Mesendoderm (in vitro differentiated cells): ENCODE results near the gene NUPR2. TPM values are rescaled to one million over a fixed set of nuclear protein-coding genes. Genes with fewer than 3 reads are reported as not detected.
"Not testable (repeated sequence)": the region's sequence is repeated elsewhere in the genome, so short reads cannot be mapped to it uniquely, and the experiment has no call there.

Experiments used
- DNase-seq: peaks from one replicate; pipeline ENCODE4 v3.0.0; 2013
- H2AK5ac ChIP-seq: 2 replicates; pipeline ENCODE4 v1.6.1; 2013; ENCODE audit warnings: low read length, inconsistent platforms
- H2BK120ac ChIP-seq: 2 replicates; pipeline ENCODE4 v1.6.1; 2013; ENCODE audit warnings: low read depth, mild to moderate bottlenecking, low read length, moderate library complexity, mixed read lengths
- H2BK15ac ChIP-seq: replicated peaks from 2 replicates; pipeline ENCODE4 v1.6.1; 2013; ENCODE audit warnings: low read depth, mild to moderate bottlenecking, moderate library complexity
- H2BK5ac ChIP-seq: 2 replicates; pipeline ENCODE4 v1.6.1; 2013; ENCODE audit warnings: low read length, inconsistent platforms
- H3K18ac ChIP-seq: 2 replicates; pipeline ENCODE4 v1.6.1; 2013; ENCODE audit warnings: mild to moderate bottlenecking, low read length, mixed read lengths
- H3K23ac ChIP-seq: one replicate; pipeline ENCODE4 v1.6.1; 2013; ENCODE audit warnings: low read length
- H3K27ac ChIP-seq: 2 replicates; pipeline ENCODE4 v1.5.1; 2013; ENCODE audit warnings: low read depth, mild to moderate bottlenecking, inconsistent platforms, low read length, moderate library complexity
- H3K27me3 ChIP-seq: 2 replicates; pipeline ENCODE4 v1.6.1; 2013; ENCODE audit warnings: low read length, control low read depth, mild to moderate bottlenecking, inconsistent platforms; ENCODE audit not compliant: insufficient read depth, poor library complexity
- H3K36me3 ChIP-seq: 2 replicates; pipeline ENCODE4 v1.6.1; 2013; ENCODE audit warnings: low read length, inconsistent platforms; ENCODE audit not compliant: control insufficient read depth, insufficient read depth
- H3K4ac ChIP-seq: one replicate; pipeline ENCODE4 v1.6.1; 2013; ENCODE audit warnings: low read depth, mild to moderate bottlenecking, low read length, moderate library complexity
- H3K4me1 ChIP-seq: 2 replicates; pipeline ENCODE4 v1.6.1; 2013; ENCODE audit warnings: low read depth, low read length, inconsistent platforms; ENCODE audit not compliant: control insufficient read depth
- H3K4me2 ChIP-seq: 2 replicates; pipeline ENCODE4 v1.6.1; 2013; ENCODE audit warnings: low read length
- H3K4me3 ChIP-seq: 2 replicates; pipeline ENCODE4 v1.5.1; 2013; ENCODE audit warnings: mild to moderate bottlenecking, low read length
- H3K56ac ChIP-seq: one replicate; pipeline ENCODE4 v1.6.1; 2013; ENCODE audit warnings: low read length
- H3K79me1 ChIP-seq: 2 replicates; pipeline ENCODE4 v1.6.1; 2013; ENCODE audit warnings: low read length, inconsistent platforms
- H3K79me2 ChIP-seq: 2 replicates; pipeline ENCODE4 v1.6.1; 2013; ENCODE audit warnings: mild to moderate bottlenecking, low read length; ENCODE audit not compliant: control insufficient read depth, insufficient read depth
- H3K9ac ChIP-seq: 2 replicates; pipeline ENCODE4 v1.6.1; 2013; ENCODE audit warnings: low read length, inconsistent platforms
- H4K5ac ChIP-seq: one replicate; pipeline ENCODE4 v1.6.1; 2013; ENCODE audit warnings: low read length
- H4K8ac ChIP-seq: one replicate; pipeline ENCODE4 v1.6.1; 2013; ENCODE audit warnings: low read depth, mild to moderate bottlenecking, control low read depth, low read length, moderate library complexity
- WGBS: extraction: QIAGEN DNeasy Blood & Tissue Kit; methylation state at CpG from one replicate; pipeline ENCODE4 v1.1.7; 2013; ENCODE audit warnings: low lambda C conversion rate, missing lambda C conversion rate; ENCODE audit not compliant: insufficient coverage; ENCODE audit errors: extremely low coverage; 5-methylcytosine and 5-hydroxymethylcytosine counted together
- polyA plus RNA-seq, 2 experiments: library from polyadenylated mRNA; stranded (reverse); fragments of 200-250 nt; gene quantifications; one replicate each; pipeline ENCODE4 v1.2.3, GENCODE V29; 2013

NUPR2 gene
- polyA plus RNA-seq (2013, experiment 1 of 2), result not detected
- polyA plus RNA-seq (2013, experiment 2 of 2), result not detected

- no peak within 1 kb of the TSS for H3K27ac ChIP-seq
- no peaks in the 10 kb centered on the region for H3K4me1 ChIP-seq
- H3K4me2 ChIP-seq, result no peak within 1 kb of the TSS
- no peak within 1 kb of the TSS for H2BK15ac ChIP-seq
- no peak for DNase-seq
- H3K36me3 ChIP-seq, result no peaks in the 10 kb centered on the region
- H3K18ac ChIP-seq, result no peak within 1 kb of the TSS
- no peak within 1 kb of the TSS for H3K56ac ChIP-seq
- H3K27me3 ChIP-seq, result no peaks in the 10 kb centered on the region
- no peak within 1 kb of the TSS for H2BK5ac ChIP-seq
- no peaks in the 10 kb centered on the region for H3K79me2 ChIP-seq
- H3K9ac ChIP-seq, result no peak within 1 kb of the TSS
- no peaks in the 10 kb centered on the region for H3K79me1 ChIP-seq
- no peak within 1 kb of the TSS for H2BK120ac ChIP-seq
- H3K4ac ChIP-seq, result no peak within 1 kb of the TSS
- H2AK5ac ChIP-seq, result no peak within 1 kb of the TSS
- H3K4me3 ChIP-seq, result no peak within 1 kb of the TSS
- H3K23ac ChIP-seq, result no peak within 1 kb of the TSS
- H4K8ac ChIP-seq, result no peak within 1 kb of the TSS
- no CpG with 5 or more reads among the region's 65 CpGs for WGBS
- H4K5ac ChIP-seq, result no peak within 1 kb of the TSS
These were observed at the start of gene NUPR2 for GRCh38 chr7:56115852-56116538. Gene NUPR2 (minus strand): TSS chr7:56116417. CDS start chr7:56116314, 103 bp downstream.

- Histone ChIP-seq H3K79me1 (no peaks in the 10 kb centered on the region), H3K27me3 (no peaks in the 10 kb centered on the region), H4K5ac (no peak overlapping the region), H4K8ac (no peak overlapping the region), H2AK5ac (no peak overlapping the region), H3K27ac (no peak overlapping the region), H2BK15ac (no peak overlapping the region), H3K4me3 (no peak overlapping the region), H3K79me2 (no peaks in the 10 kb centered on the region), H3K56ac (no peak overlapping the region), H2BK5ac (no peak overlapping the region), H2BK120ac (no peak overlapping the region), H3K4ac (no peak overlapping the region), H3K4me1 (no peaks in the 10 kb centered on the region), H3K18ac (no peak overlapping the region), H3K9ac (no peak overlapping the region), H3K36me3 (no peaks in the 10 kb centered on the region), H3K23ac (no peak overlapping the region), H3K4me2 (no peak overlapping the region)
- no peak for DNase-seq
- WGBS, result no CpG with 5 or more reads among the region's 1 CpG
These were observed 41.1 kb upstream of the NUPR2 start for GRCh38 chr7:56157238-56157790.

- WGBS, result no CpG with 5 or more reads among the region's 2 CpGs
- not testable (repeated sequence) for DNase-seq, H3K4ac ChIP-seq, H3K27ac ChIP-seq, H2BK15ac ChIP-seq, H3K27me3 ChIP-seq, H3K79me1 ChIP-seq, H3K9ac ChIP-seq, H3K36me3 ChIP-seq, H3K4me2 ChIP-seq, H3K4me1 ChIP-seq, H3K56ac ChIP-seq, H4K8ac ChIP-seq, H3K18ac ChIP-seq, H2BK5ac ChIP-seq, H3K79me2 ChIP-seq, H3K23ac ChIP-seq, H2BK120ac ChIP-seq, H2AK5ac ChIP-seq, H3K4me3 ChIP-seq, H4K5ac ChIP-seq
These were observed 14.8 kb upstream of the NUPR2 start for GRCh38 chr7:56131062-56131461.

GRCh38 chr7:56127241-56127975, 11.2 kb upstream of the NUPR2 start:
- Histone ChIP-seq H3K36me3 (no peaks in the 10 kb centered on the region), H3K4me2 (no peak overlapping the region), H3K79me2 (no peaks in the 10 kb centered on the region), H3K4ac (no peak overlapping the region), H3K56ac (no peak overlapping the region), H2AK5ac (no peak overlapping the region), H2BK15ac (no peak overlapping the region), H3K4me1 (no peaks in the 10 kb centered on the region), H2BK120ac (no peak overlapping the region), H3K27me3 (no peaks in the 10 kb centered on the region), H3K27ac (no peak overlapping the region), H3K23ac (no peak overlapping the region), H3K9ac (no peak overlapping the region), H2BK5ac (no peak overlapping the region), H3K79me1 (no peaks in the 10 kb centered on the region), H3K18ac (no peak overlapping the region), H4K8ac (no peak overlapping the region), H3K4me3 (no peak overlapping the region), H4K5ac (no peak overlapping the region)
- DNase-seq, result no peak
- no CpG with 5 or more reads among the region's 7 CpGs for WGBS

- no peak overlapping the region for H3K4me2 ChIP-seq
- no peak overlapping the region for H3K18ac ChIP-seq
- no peak overlapping the region for H3K4me3 ChIP-seq
- H2BK15ac ChIP-seq, result no peak overlapping the region
- no peak overlapping the region for H3K27ac ChIP-seq
- H3K9ac ChIP-seq, result no peak overlapping the region
- H3K23ac ChIP-seq, result no peak overlapping the region
- H3K27me3 ChIP-seq, result no peaks in the 10 kb centered on the region
- H3K4ac ChIP-seq, result no peak overlapping the region
- H4K5ac ChIP-seq, result no peak overlapping the region
- no peak overlapping the region for H4K8ac ChIP-seq
- H3K79me1 ChIP-seq, result no peaks in the 10 kb centered on the region
- H3K79me2 ChIP-seq, result no peaks in the 10 kb centered on the region
- WGBS, result no CpG with 5 or more reads among the region's 8 CpGs
- no peak overlapping the region for H2AK5ac ChIP-seq
- H3K56ac ChIP-seq, result no peak overlapping the region
- H2BK5ac ChIP-seq, result no peak overlapping the region
- H3K36me3 ChIP-seq, result no peaks in the 10 kb centered on the region
- no peak for DNase-seq
- H2BK120ac ChIP-seq, result no peak overlapping the region
- H3K4me1 ChIP-seq, result no peaks in the 10 kb centered on the region
These were observed 9.6 kb upstream of the NUPR2 start for GRCh38 chr7:56125831-56126230.
